H1 (cell line): ENCODE data around the gene CIAO3. TPM values are rescaled to one million over a fixed set of nuclear protein-coding genes. Genes with fewer than 3 reads are reported as not detected.

ENCODE experiments used
- CTCF ChIA-PET: fragments of 300-600 bp; sonication (Branson Sonifier 250); formaldehyde crosslinking; loops from one replicate; lab custom pipeline; 2021; ENCODE audit not compliant: partially characterized antibody; lab: Charles Lee
- POLR2A ChIA-PET: fragments of 300-600 bp; sonication (Branson Sonifier 250); formaldehyde crosslinking; loops from one replicate; lab custom pipeline; 2021; ENCODE audit warnings: inconsistent platforms; ENCODE audit not compliant: partially characterized antibody; lab: Charles Lee
- DNase-seq, 2 experiments: peaks; one replicate each; pipeline versions ENCODE4 v3.0.0 to v3.0.0-alpha.2; 2010 to 2022; ENCODE audit warnings: low spot score in 2 of 2, low read depth in 1 of 2, mixed read lengths in 1 of 2
- FAIRE-seq: peaks from 2 replicates; lab custom pipeline; 2011; peaks lifted over from hg19 to GRCh38; lab: Jason Lieb, UNC
- H2AFZ ChIP-seq: 2 replicates; pipeline ENCODE4 v1.8.1; 2012; ENCODE audit warnings: low read length, inconsistent platforms
- H2AK5ac ChIP-seq: 2 replicates; pipeline ENCODE4 v1.6.1; 2013; ENCODE audit warnings: low read depth, low read length
- H2BK120ac ChIP-seq: replicated peaks from 2 replicates; pipeline ENCODE3; 2013; ENCODE audit warnings: low read depth, low read length, inconsistent platforms
- H2BK12ac ChIP-seq: 2 replicates; pipeline ENCODE4 v1.6.1; 2013; ENCODE audit warnings: low read depth, low read length
- H2BK15ac ChIP-seq: 2 replicates; pipeline ENCODE4 v1.6.1; 2013; ENCODE audit warnings: low read length
- H2BK20ac ChIP-seq: 2 replicates; pipeline ENCODE4 v1.6.1; 2013; ENCODE audit warnings: low read length
- H2BK5ac ChIP-seq: 2 replicates; pipeline ENCODE4 v1.6.1; 2013; ENCODE audit warnings: low read depth, low read length
- H3K14ac ChIP-seq: 2 replicates; pipeline ENCODE4 v1.6.1; 2013; ENCODE audit warnings: inconsistent platforms; ENCODE audit not compliant: insufficient read length
- H3K18ac ChIP-seq: 2 replicates; pipeline ENCODE4 v1.6.1; 2013; ENCODE audit warnings: low read length; ENCODE audit errors: extremely low read depth
- H3K23ac ChIP-seq: 2 replicates; pipeline ENCODE4 v1.6.1; 2013; ENCODE audit warnings: inconsistent platforms; ENCODE audit not compliant: insufficient read length
- H3K23me2 ChIP-seq: 2 replicates; pipeline ENCODE4 v1.6.1; 2013; ENCODE audit warnings: low read depth, low read length
- H3K27ac ChIP-seq: 2 replicates; pipeline ENCODE4 v1.6.1; 2011; ENCODE audit warnings: low read depth, low read length, inconsistent platforms
- H3K27me3 ChIP-seq, 4 experiments: replicated peaks in 1 of 4; 1 replicate in 1 of 4; 2 replicates in 3 of 4; pipeline versions ENCODE4 v1.6.1 to v1.8.1; 2011 to 2013; ENCODE audit warnings: low read length in 3 of 4, mild to moderate bottlenecking in 3 of 4, inconsistent platforms in 2 of 4, mixed read lengths in 2 of 4, moderate library complexity in 1 of 4; ENCODE audit not compliant: control insufficient read depth in 3 of 4, insufficient read depth in 3 of 4; ENCODE audit errors: extremely low read depth in 1 of 4
- H3K36me3 ChIP-seq, 4 experiments: 2 replicates each; pipeline versions ENCODE4 v1.6.1 to v1.8.1; 2011 to 2013; ENCODE audit warnings: mild to moderate bottlenecking in 4 of 4, low read length in 3 of 4, moderate library complexity in 2 of 4, control low read depth in 1 of 4, inconsistent platforms in 1 of 4; ENCODE audit not compliant: insufficient read depth in 4 of 4, control insufficient read depth in 2 of 4
- H3K4ac ChIP-seq: replicated peaks from 2 replicates; pipeline ENCODE3; 2013; ENCODE audit warnings: low read length, low read depth, mixed read lengths, inconsistent platforms; ENCODE audit not compliant: insufficient read length
- H3K4me1 ChIP-seq, 4 experiments: replicated peaks in 1 of 4; 1 replicate in 1 of 4; 2 replicates in 3 of 4; pipeline versions ENCODE4 v1.6.1 to v1.8.1; 2011 to 2013; ENCODE audit warnings: low read length in 3 of 4, inconsistent platforms in 2 of 4, mixed read lengths in 1 of 4; ENCODE audit not compliant: insufficient read depth in 4 of 4, control insufficient read depth in 3 of 4
- H3K4me2 ChIP-seq, 2 experiments: 2 replicates each; pipeline versions ENCODE4 v1.6.1 to v1.8.1; 2011 to 2013; ENCODE audit warnings: low read depth in 2 of 2, low read length in 2 of 2, control low read depth in 1 of 2, inconsistent platforms in 1 of 2, mild to moderate bottlenecking in 1 of 2; ENCODE audit not compliant: insufficient read depth in 1 of 2
- H3K4me3 ChIP-seq, 4 experiments: fragments of 200-600, 300-600 bp in 1 of 4; sonication (generic), shearing (Covaris generic), sonication (Bioruptor Twin) in 1 of 4; 2 replicates each; pipeline versions ENCODE4 v1.5.1 to v1.8.1; 2011 to 2016; ENCODE audit warnings: low read length in 4 of 4, low read depth in 3 of 4, control low read depth in 2 of 4, inconsistent platforms in 2 of 4, mild to moderate bottlenecking in 2 of 4, mixed read lengths in 1 of 4, moderate library complexity in 1 of 4; ENCODE audit not compliant: insufficient read depth in 2 of 4; ENCODE audit errors: extremely low read depth in 1 of 4
- H3K56ac ChIP-seq: replicated peaks from 2 replicates; pipeline ENCODE3; 2013; ENCODE audit warnings: low read depth, mild to moderate bottlenecking, mixed read lengths, low read length, inconsistent platforms; ENCODE audit not compliant: insufficient read length
- H3K79me1 ChIP-seq: 2 replicates; pipeline ENCODE4 v1.6.1; 2013; ENCODE audit warnings: low read depth, low read length, control low read depth
- H3K79me2 ChIP-seq, 2 experiments: 2 replicates each; pipeline versions ENCODE4 v1.6.1 to v1.8.1; 2012 to 2013; ENCODE audit warnings: low read length in 2 of 2, mild to moderate bottlenecking in 2 of 2, inconsistent platforms in 1 of 2; ENCODE audit not compliant: insufficient read depth in 2 of 2, control insufficient read depth in 1 of 2
- H3K9ac ChIP-seq, 4 experiments: replicated peaks in 1 of 4; 1 replicate in 1 of 4; 2 replicates in 3 of 4; pipeline versions ENCODE4 v1.6.1 to v1.8.1; 2011 to 2013; ENCODE audit warnings: low read depth in 3 of 4, low read length in 3 of 4, control low read depth in 2 of 4, mild to moderate bottlenecking in 2 of 4, moderate library complexity in 2 of 4, inconsistent platforms in 1 of 4; ENCODE audit errors: extremely low read depth in 1 of 4
- H3K9me3 ChIP-seq, 2 experiments: 2 replicates each; pipeline versions ENCODE4 v1.6.1 to v1.8.1; 2012 to 2013; ENCODE audit warnings: mild to moderate bottlenecking in 2 of 2, moderate library complexity in 2 of 2, control low read depth in 1 of 2, inconsistent platforms in 1 of 2, low read depth in 1 of 2, low read length in 1 of 2, mixed read lengths in 1 of 2; ENCODE audit not compliant: insufficient read depth in 2 of 2
- H4K20me1 ChIP-seq, 2 experiments: replicated peaks in 1 of 2; 2 replicates each; pipeline versions ENCODE3 to v1.8.1; 2011 to 2013; ENCODE audit warnings: inconsistent platforms in 2 of 2, low read length in 2 of 2, mild to moderate bottlenecking in 1 of 2; ENCODE audit not compliant: insufficient read depth in 2 of 2, control insufficient read depth in 1 of 2
- H4K5ac ChIP-seq: 2 replicates; pipeline ENCODE4 v1.6.1; 2013; ENCODE audit warnings: low read length, low read depth, mixed read lengths, inconsistent platforms; ENCODE audit not compliant: insufficient read length
- H4K8ac ChIP-seq: 2 replicates; pipeline ENCODE4 v1.8.0; 2013; ENCODE audit warnings: mild to moderate bottlenecking, moderate library complexity, low read length, inconsistent platforms; ENCODE audit not compliant: insufficient read depth; ENCODE audit errors: extremely low read depth
- H4K91ac ChIP-seq: replicated peaks from 2 replicates; pipeline ENCODE3; 2013; ENCODE audit warnings: low read length, mixed read lengths, inconsistent platforms; ENCODE audit not compliant: insufficient read length
- BACH1 ChIP-seq: IDR thresholded peaks from 2 replicates; pipeline ENCODE4 v1.6.1; 2012; ENCODE audit warnings: low read length, improper control_type of control experiment
- CHD2 ChIP-seq: IDR thresholded peaks from 2 replicates; pipeline ENCODE4 v1.6.1; 2012; ENCODE audit warnings: low read length, improper control_type of control experiment
- HDAC2 ChIP-seq, 2 experiments: fragments of 300-600 bp in 1 of 2; sonication (generic) in 1 of 2; IDR thresholded peaks; 2 replicates each; pipeline ENCODE4 v1.6.1; 2011 to 2012; ENCODE audit warnings: low read depth in 2 of 2, low read length in 2 of 2, mild to moderate bottlenecking in 2 of 2, moderate library complexity in 2 of 2, borderline replicate concordance in 1 of 2, inconsistent platforms in 1 of 2
- JUN ChIP-seq: IDR thresholded peaks from 2 replicates; pipeline ENCODE4 v1.6.1; 2011; ENCODE audit warnings: low read depth, mild to moderate bottlenecking, improper control_type of control experiment, low read length
- KDM1A ChIP-seq: fragments of 200-600, 300-600 bp; sonication (generic); IDR thresholded peaks from 2 replicates; pipeline ENCODE4 v1.7.1; 2016; ENCODE audit warnings: mild to moderate bottlenecking, low read length, borderline replicate concordance
- KDM5A ChIP-seq: fragments of 200-600 bp; IDR thresholded peaks from 2 replicates; pipeline ENCODE4 v1.7.1; 2012; ENCODE audit warnings: mild to moderate bottlenecking, low read length, inconsistent platforms, mixed read lengths
- PHF8 ChIP-seq: fragments of 200-600 bp; sonication (generic); conservative IDR thresholded peaks from 2 replicates; pipeline ENCODE4 v1.7.1; 2012; ENCODE audit warnings: low read depth, mild to moderate bottlenecking, inconsistent platforms, low read length, moderate library complexity
- RXRA ChIP-seq: IDR thresholded peaks from 2 replicates; pipeline ENCODE4 v1.6.1; 2011; ENCODE audit warnings: low read depth, mild to moderate bottlenecking, low read length, moderate library complexity; ENCODE audit not compliant: insufficient read depth
- SAP30 ChIP-seq: fragments of 300-600 bp; sonication (generic); IDR thresholded peaks from 2 replicates; pipeline ENCODE4 v1.7.1; 2012; ENCODE audit warnings: low read length, moderate library complexity, mild to moderate bottlenecking, inconsistent platforms; ENCODE audit not compliant: insufficient read depth, insufficient replicate concordance
- SRF ChIP-seq: IDR thresholded peaks from 2 replicates; pipeline ENCODE4 v1.6.1; 2011; ENCODE audit warnings: mild to moderate bottlenecking, low read depth, low read length, moderate library complexity
- WGBS, 2 experiments: shearing (Covaris generic) in 1 of 2; methylation state at CpG; one replicate each; pipeline versions ENCODE4 v1.1.6 to v1.1.7; 2013 to 2015; ENCODE audit warnings: low lambda C conversion rate in 2 of 2, mixed read lengths in 2 of 2, inconsistent platforms in 1 of 2, low coverage in 1 of 2, missing lambda C conversion rate in 1 of 2; ENCODE audit not compliant: insufficient replicate concordance in 2 of 2, insufficient coverage in 1 of 2, insufficient read length in 1 of 2; ENCODE audit errors: extremely low coverage in 1 of 2, missing lambda C conversion rate in 1 of 2; 5-methylcytosine and 5-hydroxymethylcytosine counted together
- polyA plus RNA-seq, 7 experiments: library from polyadenylated mRNA; depleted of rRNA in 3 of 7; stranded (reverse) in 5 of 7; unstranded in 2 of 7; fragments of >200 nt in 5 of 7; fragments of 200-250 nt in 2 of 7; gene quantifications; 1 replicate in 5 of 7; 2 replicates in 1 of 7; 4 replicates in 1 of 7; pipeline versions ENCODE4 v1.2.1 to v1.2.3, GENCODE V29; 2011 to 2013; ENCODE audit warnings: missing spikeins in 2 of 7, mixed read lengths in 2 of 7
- total RNA-seq: library from RNA; stranded (reverse); fragmentation: NEBNext Ultra II Directional; extraction: Animal tissue kit (Norgen Biotek cat#: 25700); gene quantifications from 2 replicates; pipeline ENCODE4 v1.2.1, GENCODE V29; 2021
- TF ChIP-seq, protein P1 (sequence below): IDR thresholded peaks from 2 replicates; pipeline ENCODE4 v1.6.1; 2012; ENCODE audit warnings: low read length, inconsistent platforms
- TF ChIP-seq, protein P2 (sequence below): IDR thresholded peaks from 2 replicates; pipeline ENCODE4 v1.6.1; 2012; ENCODE audit warnings: inconsistent platforms

CIAO3 gene
- total and polyA plus RNA-seq, 2 of the 8 experiments (the other 6 are each of a cell fraction or from before 2014, with no cell fraction given) = 20.0 to 20.4 TPM

DNA sequence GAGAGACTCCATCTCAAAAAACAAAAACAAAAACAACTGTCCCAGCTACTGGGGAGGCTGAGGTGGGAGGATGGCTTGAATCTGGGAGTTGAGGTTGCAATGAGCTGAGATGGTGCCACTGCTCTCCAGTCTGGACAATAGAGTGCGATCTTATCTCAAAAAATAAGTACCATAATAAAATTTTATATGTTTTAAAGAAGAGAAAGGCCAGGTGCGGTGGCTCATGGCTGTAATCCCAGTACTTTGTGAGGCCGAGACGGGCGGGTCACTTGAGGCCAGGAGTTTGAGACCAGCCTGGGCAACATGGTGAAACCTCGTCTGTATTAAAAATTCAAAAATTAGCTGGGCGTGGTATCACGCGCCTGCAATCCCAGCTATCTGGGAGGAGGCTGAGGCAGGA is 36.0 kb upstream of the CIAO3 start:
- Histone ChIP-seq H3K23ac (no peak overlapping the region), H4K20me1 (peaks cover 0 to 4% of the 10 kb centered on the region in 2 experiments), H3K18ac (no peak overlapping the region), H4K91ac (no peak overlapping the region), H3K23me2 (no peaks in the 10 kb centered on the region; the same call in 1 of the 2 replicates), H2BK12ac (no peak overlapping the region), H3K4me3 (no peak overlapping the region), H4K5ac (no peak overlapping the region), H3K9me3 (no peaks in the 10 kb centered on the region), H3K4me1 (no peaks in the 10 kb centered on the region), H3K4ac (no peak overlapping the region), H3K27ac (no peak overlapping the region), H3K79me1 (no peaks in the 10 kb centered on the region), H3K79me2 (no peaks in the 10 kb centered on the region), H2BK15ac (no peak overlapping the region), H2BK5ac (no peak overlapping the region), H3K4me2 (no peak overlapping the region), H2AFZ (no peak overlapping the region), H2BK20ac (no peak overlapping the region), H2AK5ac (no peak overlapping the region), H2BK120ac (no peak overlapping the region), H3K56ac (no peak overlapping the region), H3K36me3 (no peaks in the 10 kb centered on the region), H3K9ac (no peak overlapping the region), H4K8ac (no peak overlapping the region), H3K27me3 (peaks cover 0 to 3% (median under 1%) of the 10 kb centered on the region in 4 experiments; a peak in 3 of 7 replicates), H3K14ac (no peak overlapping the region)
- WGBS, 2 experiments = 82% methylated on average over 9 of the region's 9 CpGs; no CpG with 5 or more reads in 1 of the 2 experiments
- POLR2A ChIA-PET = interaction anchor here (0.7 to 2.1 kb wide), 6 partner anchors 8 to 47 kb away, joined by 3 to 7 read pairs (median 4); no protein-coding TSS in a partner anchor
- no peak for FAIRE-seq
- CTCF ChIA-PET = interaction anchor here (0.8 to 6.0 kb wide), 5 partner anchors 8 to 64 kb away, joined by 4 to 35 read pairs (median 5); partner anchors contain the start of gene CIAO3
- DNase-seq = no peak
- TF ChIP-seq KDM1A = no peak
- no peak for TF ChIP-seq SRF
- no peak for TF ChIP-seq KDM5A
- TF ChIP-seq RXRA = no peak
- TF ChIP-seq, protein P1, sequence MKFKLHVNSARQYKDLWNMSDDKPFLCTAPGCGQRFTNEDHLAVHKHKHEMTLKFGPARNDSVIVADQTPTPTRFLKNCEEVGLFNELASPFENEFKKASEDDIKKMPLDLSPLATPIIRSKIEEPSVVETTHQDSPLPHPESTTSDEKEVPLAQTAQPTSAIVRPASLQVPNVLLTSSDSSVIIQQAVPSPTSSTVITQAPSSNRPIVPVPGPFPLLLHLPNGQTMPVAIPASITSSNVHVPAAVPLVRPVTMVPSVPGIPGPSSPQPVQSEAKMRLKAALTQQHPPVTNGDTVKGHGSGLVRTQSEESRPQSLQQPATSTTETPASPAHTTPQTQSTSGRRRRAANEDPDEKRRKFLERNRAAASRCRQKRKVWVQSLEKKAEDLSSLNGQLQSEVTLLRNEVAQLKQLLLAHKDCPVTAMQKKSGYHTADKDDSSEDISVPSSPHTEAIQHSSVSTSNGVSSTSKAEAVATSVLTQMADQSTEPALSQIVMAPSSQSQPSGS = no peak
- TF ChIP-seq JUN = no peak
- no peak for TF ChIP-seq SAP30
- TF ChIP-seq HDAC2 (IDR thresholded peaks at IDR 0.05; ENCODE audit: borderline replicate concordance in 1 of 2, low read depth in 2 of 2, low read length in 2 of 2) = no peak
- TF ChIP-seq BACH1 = no peak
- no peak for TF ChIP-seq PHF8
- TF ChIP-seq CHD2 = no peak
- TF ChIP-seq, protein P2, sequence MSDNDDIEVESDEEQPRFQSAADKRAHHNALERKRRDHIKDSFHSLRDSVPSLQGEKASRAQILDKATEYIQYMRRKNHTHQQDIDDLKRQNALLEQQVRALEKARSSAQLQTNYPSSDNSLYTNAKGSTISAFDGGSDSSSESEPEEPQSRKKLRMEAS = no peak
